ENCODE data around the gene ESYT2.
A peak's percentile ranks its signal among the peaks of the same experiment; 100 is the strongest.
"Not testable (repeated sequence)": the region's sequence is repeated elsewhere in the genome, so short reads cannot be mapped to it uniquely, and the experiment has no call there.

ESYT2 gene

GRCh38 chr7:158720112-158720511 lies 109.2 kb downstream of the ESYT2 start:
- no peak for DNase-seq

GRCh38 chr7:158716802-158717201 lies 112.5 kb downstream of the ESYT2 start:
- no peak for DNase-seq

- no peak for DNase-seq
Observed at GRCh38 chr7:158710651-158711102, 118.6 kb downstream of the ESYT2 start.

- DNase-seq, result no peak
Observed at GRCh38 chr7:158707610-158708009, 121.7 kb downstream of the ESYT2 start.

GRCh38 chr7:158706710-158707590 lies 122.4 kb downstream of the ESYT2 start:
- DNase-seq, result no peak

GRCh38 chr7:158706273-158706704 lies 123.0 kb downstream of the ESYT2 start:
- no peak for DNase-seq

- DNase-seq, result no peak
Observed at GRCh38 chr7:158705234-158705850, 124.0 kb downstream of the ESYT2 start.

- DNase-seq, result peak; percentile 95
Observed at GRCh38 chr7:158704524-158705233, 124.6 kb downstream of the ESYT2 start, which contains the start of gene NCAPG2. Gene NCAPG2 (minus strand): TSS chr7:158704804. CDS start chr7:158701899, 2,905 bp downstream.

- DNase-seq, result not testable (repeated sequence)
Observed at GRCh38 chr7:158703679-158704523, 125.4 kb downstream of the ESYT2 start.

GRCh38 chr7:158702944-158703343 lies 126.4 kb downstream of the ESYT2 start:
- DNase-seq, result no peak

- no peak for DNase-seq
Observed at GRCh38 chr7:158702196-158702595, 127.1 kb downstream of the ESYT2 start.

- no peak for DNase-seq
Observed at GRCh38 chr7:158700008-158700407, 129.3 kb downstream of the ESYT2 start.

GRCh38 chr7:158699341-158699740 lies 130.0 kb downstream of the ESYT2 start:
- no peak for DNase-seq

- DNase-seq, result no peak
Observed at GRCh38 chr7:158698657-158699195, 130.6 kb downstream of the ESYT2 start.

- DNase-seq, result not testable (repeated sequence)
Observed at GRCh38 chr7:158697597-158697996, 131.7 kb downstream of the ESYT2 start.

- DNase-seq, result peak; percentile 40
Observed at GRCh38 chr7:158695726-158696452, 133.4 kb downstream of the ESYT2 start.

GRCh38 chr7:158695056-158695455 lies 134.3 kb downstream of the ESYT2 start:
- no peak for DNase-seq

GRCh38 chr7:158694650-158695049 lies 134.7 kb downstream of the ESYT2 start:
- no peak for DNase-seq

- DNase-seq, result no peak
Observed at GRCh38 chr7:158689488-158689887, 139.8 kb downstream of the ESYT2 start.

- no peak for DNase-seq
Observed at GRCh38 chr7:158687406-158687805, 141.9 kb downstream of the ESYT2 start.

- no peak for DNase-seq
Observed at GRCh38 chr7:158685693-158686092, 143.6 kb downstream of the ESYT2 start.

Data from central memory CD4-positive, alpha-beta T cell (primary cell).